Measurements from ENCODE around the gene MYMK.
A peak's percentile ranks its signal among the peaks of the same experiment; 100 is the strongest.

The MYMK gene

DNA sequence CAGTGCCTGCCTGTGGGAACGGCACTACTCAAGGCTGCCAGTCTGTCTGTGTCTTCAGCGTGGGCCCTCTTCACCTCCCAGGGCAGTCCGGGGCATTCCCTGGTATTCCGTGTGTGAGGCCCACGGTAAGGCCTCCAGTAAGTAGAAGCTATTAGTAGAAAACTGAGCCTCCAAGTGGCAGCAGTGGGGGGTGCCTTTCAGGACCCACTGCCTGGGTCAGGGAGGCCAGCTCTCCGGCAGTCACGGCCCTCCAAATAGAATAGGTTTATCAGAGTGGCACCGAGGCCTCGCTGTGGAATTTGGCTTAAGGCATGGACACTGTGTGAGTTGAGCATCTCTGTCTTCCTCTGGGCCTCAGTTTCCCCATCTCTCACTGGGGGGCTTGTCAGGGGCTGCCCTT, 32.8 kb upstream of the MYMK start:
- no peak for DNase-seq

- DNase-seq, result no peak
Observed at GRCh38 chr9:133556354-133556753, 31.6 kb upstream of the MYMK start.

DNA sequence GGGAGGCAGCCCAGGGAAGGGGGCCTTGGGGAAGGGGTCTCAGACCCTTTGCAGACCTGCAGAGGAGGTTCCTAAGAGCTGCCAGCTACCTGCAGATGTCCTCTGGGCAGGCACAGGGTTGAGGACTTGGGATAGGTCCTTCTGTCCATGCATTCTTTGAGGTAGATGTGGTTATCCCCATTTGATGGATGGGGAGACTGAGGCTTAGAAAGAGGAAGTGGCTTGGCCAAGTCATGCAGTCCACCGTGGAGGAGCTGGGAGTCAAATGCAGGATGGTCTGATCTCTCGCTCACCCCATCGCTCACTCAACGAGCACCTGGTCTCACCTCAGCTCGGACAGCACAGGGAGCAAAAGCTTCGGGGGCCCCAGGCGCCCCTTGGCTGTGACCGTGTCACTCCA, 30.0 kb upstream of the MYMK start:
- DNase-seq, result no peak

GRCh38 chr9:133553973-133554713, 29.4 kb upstream of the MYMK start:
- no peak for DNase-seq

DNA sequence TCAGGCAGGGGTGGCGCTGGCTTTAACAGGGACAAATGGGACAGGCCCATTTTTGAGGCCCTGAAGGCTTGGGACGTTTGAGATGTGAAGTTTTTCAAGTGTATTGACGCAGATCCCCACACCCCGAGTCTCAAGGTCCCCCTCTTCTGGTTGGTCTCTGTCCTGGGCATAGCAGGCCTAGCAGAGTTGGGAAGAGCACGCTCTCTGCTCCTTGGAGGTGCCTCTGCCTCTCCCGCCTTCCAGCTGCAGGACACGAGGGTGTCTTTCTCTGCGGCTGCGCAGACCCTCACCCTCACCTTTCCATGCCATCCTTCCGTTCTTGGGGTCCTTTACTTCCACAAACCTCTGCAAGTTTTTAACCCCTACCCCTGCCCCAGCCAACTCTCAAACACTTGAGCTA, 28.4 kb upstream of the MYMK start:
- DNase-seq, result no peak

DNA sequence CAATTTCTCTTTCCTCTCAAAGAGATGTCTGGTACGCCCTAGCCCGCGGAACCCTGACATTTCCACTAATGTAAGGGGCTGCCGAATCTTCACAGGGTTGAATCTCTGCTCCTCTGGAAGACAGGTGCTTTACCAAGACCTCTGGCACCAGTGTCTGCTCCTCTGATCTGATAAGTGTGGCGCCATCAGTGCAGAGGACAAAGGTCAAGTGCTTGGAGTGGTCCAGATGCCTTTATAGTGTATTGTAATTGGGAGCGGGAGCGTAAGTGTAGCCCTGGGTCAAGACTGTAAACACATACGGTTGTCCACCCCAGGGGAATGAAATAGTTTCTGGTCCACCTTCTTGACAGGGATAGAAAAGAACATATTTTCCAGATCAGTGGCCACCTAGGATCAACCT, 27.5 kb upstream of the MYMK start:
- DNase-seq, result no peak

GRCh38 chr9:133551446-133551845, 26.7 kb upstream of the MYMK start:
- DNase-seq, result no peak

DNA sequence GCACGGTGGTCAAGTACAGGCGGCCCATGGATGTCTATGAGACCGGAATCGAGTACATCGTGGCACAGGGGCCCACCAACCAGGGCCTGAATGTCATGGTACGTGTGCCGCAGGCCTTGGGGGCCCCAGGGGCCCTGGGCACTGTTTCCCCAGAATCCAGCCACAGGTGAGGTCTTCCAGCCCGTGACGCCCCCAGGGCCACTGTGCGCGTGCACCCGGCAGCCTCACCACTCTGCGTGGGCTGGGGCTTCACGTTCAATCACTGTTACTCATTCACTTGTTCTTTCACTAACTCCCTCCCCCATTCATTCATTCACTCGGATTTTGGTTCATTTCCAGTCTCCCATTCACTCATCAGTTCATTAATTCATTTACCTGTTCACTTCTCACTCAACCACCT, 22.4 kb upstream of the MYMK start:
- no peak for DNase-seq

- no peak for DNase-seq
Observed at GRCh38 chr9:133546287-133546680, 21.5 kb upstream of the MYMK start.

GRCh38 chr9:133545494-133546286, 20.9 kb upstream of the MYMK start:
- no peak for DNase-seq

GRCh38 chr9:133543772-133544467, 19.2 kb upstream of the MYMK start:
- DNase-seq, result no peak

DNA sequence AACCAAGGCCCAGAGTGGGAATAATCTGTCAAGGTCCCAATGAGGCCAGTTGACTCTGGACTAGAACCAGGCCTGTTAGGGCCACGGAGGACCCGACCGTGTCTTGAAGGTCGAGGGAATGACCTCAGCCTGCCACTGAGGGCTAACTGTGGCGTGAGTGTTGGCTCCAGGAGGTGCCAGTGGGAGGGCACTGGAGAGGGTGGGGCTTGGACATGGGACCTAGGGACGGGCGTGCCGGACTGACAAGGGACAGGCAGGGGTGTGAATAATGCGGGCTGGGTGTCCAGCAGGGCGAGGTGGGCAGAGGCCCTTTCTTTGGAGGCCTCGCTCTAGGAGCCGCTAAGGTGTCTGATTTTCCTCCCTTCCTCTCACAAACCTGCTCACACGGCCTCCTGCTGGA, 17.2 kb upstream of the MYMK start:
- no peak for DNase-seq

DNA sequence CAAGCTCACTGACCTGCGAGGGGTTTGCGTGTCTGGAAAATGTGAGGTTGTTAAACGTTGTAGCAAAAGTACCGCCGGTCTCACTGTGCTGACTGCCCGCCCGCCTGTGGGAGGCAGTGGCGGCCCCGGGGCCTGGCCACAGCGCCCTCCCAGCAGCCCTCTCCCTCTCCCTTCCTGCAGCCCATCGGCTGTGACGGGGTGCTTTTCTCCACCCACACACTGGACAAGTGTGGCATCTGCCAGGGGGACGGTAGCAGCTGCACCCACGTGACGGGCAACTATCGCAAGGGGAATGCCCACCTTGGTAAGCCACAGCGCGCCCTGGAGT, 15.9 kb upstream of the MYMK start:
- no peak for DNase-seq

GRCh38 chr9:133539991-133540697, 15.4 kb upstream of the MYMK start:
- no peak for DNase-seq

DNA sequence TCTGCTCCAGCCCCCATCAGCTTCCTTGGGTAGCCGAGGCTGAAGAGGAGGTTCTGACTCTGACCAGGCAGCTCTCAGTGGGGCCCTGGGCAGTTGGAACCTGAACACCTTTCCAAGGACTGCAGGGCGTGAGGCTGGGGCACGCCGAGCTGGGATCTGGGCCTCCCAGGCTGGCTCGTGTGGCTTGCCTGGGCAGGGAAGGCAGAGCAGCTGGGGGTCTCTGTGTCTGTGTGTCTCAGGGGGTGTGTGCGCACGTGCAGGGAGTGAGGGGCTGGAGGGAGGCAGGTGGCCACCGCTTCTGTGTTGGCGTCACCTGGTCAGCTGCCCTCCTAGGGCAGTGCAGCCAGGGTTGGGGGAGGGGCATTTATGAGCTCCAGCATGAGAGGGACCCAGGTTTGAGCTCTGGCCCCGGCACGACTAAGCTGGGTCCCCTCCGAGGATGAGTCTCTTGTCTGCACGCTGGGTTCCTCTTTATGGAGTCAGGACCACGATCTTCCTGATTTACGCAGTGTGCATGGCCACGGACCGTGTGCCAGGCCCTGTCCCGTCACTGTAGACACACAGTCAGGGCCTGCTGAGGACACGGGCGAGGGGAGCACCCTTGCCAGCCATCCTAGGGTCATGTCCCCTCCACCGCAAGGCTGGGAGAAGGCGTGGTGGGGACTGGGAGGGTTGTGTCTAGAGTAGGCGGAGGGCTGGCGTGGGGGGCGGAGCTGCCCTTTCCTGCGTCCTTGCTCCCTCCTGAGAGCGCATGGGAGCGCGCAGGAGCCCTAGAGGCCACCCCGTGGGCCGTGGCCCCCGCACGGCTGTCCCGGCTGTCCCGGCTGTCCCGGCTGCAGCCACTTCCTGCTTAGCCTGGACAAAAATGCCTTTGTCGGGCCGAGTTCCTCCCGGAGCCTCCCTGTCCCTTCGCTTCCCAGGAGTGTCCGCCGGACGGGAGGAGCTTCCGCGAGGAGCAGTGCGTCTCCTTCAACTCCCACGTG, 14.4 kb upstream of the MYMK start:
- DNase-seq, result no peak

- DNase-seq, result no peak
Observed at GRCh38 chr9:133538176-133538575, 13.4 kb upstream of the MYMK start.

DNA sequence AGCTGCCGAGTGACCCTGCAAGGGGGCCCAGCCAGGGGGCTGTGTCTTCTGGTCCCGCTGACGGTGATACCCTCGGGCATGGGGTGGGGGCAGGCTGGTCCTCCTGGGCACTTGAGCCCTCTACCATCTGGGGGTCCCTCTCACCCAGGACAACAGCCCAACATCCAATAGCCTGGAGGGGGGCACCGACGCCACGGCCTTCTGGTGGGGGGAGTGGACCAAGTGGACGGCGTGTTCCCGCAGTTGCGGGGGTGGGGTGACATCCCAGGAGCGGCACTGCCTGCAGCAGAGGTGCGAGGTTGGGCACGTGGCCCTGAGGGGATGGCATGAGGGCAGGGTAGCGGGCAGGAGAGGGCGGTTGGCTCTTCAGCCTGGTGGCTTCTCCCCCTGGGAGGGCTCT, 12.5 kb upstream of the MYMK start:
- DNase-seq, result no peak

- no peak for DNase-seq
Observed at GRCh38 chr9:133536536-133536935, 11.8 kb upstream of the MYMK start.

GRCh38 chr9:133536080-133536479, 11.3 kb upstream of the MYMK start:
- DNase-seq, result no peak

DNA sequence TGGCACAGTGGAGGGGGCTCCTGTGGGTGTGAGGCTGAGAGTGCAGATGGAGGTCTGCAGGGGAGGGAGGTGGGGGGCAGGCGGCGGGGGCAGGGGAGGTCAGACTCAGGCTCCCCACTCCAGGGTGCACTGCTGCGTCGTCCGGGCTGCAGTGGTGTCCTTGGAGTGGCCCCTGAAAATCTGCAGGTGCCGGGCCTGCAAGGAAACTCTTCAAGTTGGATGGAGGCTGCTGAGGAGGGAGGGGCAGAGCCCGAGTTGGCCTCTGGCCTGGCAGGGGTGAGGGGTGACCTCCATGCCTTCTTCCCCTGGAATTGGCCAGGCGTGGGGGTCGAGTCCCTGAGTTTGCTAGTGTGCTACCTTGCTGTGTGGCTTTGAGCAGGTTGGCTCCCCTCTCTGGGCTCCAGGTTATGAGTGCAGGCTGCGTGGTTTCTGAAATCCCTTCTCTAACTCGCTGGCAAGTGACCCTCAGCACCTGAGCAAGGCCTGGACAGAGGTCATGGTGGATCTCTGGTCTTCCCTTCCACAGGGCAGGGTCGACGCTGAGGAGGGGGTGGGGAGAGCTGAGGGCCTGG, 10.6 kb upstream of the MYMK start:
- no peak for DNase-seq

DNA sequence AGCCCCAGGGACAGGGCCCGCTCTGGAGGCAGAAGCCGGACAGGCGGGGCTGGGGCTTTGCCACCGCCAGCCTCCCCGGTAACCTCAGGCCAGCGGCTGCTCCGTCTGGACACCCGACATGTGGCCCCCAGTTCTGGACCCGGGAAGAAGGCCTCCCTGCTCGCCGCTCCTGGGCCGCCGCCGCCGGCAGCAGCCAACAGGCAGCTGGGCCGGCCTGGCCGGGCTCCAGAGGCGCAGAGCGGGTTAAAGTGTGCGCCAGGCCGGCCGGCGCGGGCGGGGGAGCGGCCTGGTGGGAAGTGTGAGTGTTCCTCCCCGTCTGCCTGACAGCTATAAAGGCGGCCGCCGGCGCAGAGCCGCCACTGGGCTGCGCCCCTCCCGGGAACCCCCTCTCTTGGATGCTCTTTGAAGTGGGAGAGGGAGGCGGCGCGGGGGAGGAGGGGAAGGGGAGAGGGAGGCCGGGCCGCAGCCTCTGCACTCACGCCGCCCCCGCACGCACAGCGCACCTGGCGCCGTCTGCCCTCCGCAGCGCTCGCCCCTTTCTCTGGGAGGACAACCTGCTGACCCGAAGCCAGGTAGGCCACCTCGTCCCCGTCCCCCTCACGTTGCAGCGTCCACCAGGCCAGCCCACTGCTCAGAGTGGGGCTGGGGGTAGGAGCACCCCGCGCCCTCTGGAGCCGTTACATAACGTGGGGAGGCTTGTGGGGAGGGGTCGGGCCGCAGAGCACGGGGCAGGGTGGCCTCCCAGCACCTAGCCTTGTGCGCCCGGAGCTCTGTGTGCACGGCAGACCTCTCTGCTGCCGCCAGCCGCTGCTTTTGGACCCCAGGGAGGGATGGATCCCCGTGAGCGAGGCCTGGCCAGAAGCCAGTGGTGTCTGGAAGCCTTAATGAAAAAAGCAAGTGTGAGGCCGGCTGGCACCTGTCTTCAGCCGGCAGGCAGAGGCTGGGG, 9.9 kb upstream of the MYMK start, which contains the start of gene ADAMTSL2:
Gene ADAMTSL2, plus strand, starts transcription at position 359 of the 946 bp plus-strand sequence. CDS start 2,009 bp downstream, outside the sequence.
- peak; percentile 37 to 45 for DNase-seq

Data from stimulated activated CD4-positive, alpha-beta T cell treated with anti-CD3 and anti-CD28 coated beads, Interleukin-2, amount 100 ng/mL, for 24 hours (primary cell).